ENCODE results near the gene SLC22A23.

SLC22A23 gene

DNA sequence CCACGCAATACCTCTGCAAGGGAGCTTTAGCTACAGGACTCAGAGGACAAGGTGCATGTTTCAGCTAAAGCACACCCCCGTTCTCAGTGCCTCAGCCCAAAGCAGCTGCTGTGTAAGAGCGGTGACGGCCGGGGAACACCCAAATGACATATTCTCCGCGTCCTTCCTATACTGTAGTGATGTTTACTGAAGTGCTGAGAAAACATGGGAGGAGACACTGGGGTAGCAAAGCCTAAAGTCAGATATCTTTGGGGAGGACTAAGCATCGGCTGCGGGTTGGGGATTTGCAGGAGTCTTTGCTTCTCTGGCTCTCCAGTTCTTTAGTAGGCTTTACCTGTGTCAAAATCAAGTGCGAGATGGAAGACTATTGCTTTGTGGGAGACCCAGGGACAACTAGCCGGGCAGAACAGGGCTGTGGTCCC lies 1.7 kb downstream of the SLC22A23 start:
- no peak overlapping the region for H3K4me3 Mint-ChIP-seq
- peaks cover 9% of the 10 kb centered on the region for H3K4me1 Mint-ChIP-seq
- DNase-seq (peak; percentile 19 to 37), ATAC-seq (peak; percentile 49)
- peaks cover 28% of the 10 kb centered on the region for H3K27me3 Mint-ChIP-seq
- H3K27ac Mint-ChIP-seq: no peak overlapping the region
- H3K9me3 Mint-ChIP-seq: no peaks in the 10 kb centered on the region

DNA sequence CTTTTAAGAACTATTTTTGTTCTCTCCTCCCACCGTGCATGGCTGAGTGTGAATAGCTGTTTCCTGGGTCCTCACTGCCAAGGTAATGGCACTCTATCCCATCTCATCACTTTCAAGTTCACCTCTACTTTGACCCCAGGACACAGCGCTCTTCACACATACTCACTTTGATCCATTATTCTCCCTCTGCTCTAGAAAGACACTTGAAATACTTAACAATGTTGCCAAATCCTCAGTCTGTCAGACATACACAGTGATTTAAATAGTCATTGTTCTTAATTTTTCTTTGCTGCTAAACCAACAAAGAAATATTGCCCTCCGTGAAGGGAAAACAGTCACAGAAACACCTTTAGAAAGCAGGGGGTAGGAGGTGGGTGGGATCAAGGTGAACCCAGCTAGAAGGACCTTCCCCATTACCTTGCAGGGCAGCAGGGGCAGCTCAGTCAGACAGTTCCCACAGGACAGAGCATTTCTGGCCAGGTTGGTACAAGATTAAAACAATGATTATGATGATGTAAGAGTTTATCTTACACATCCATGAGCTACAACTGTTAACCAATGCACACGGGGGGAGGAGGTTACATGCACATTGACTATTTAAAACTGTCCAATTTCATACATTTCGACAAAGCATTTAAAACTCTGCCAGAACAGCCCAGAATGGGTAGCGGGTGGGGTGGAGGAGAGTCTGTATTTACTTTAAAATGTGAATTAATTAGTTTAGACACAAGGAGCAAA lies 2.4 kb downstream of the SLC22A23 start:
- DNase-seq (no peak), ATAC-seq (no peak)
- Mint-ChIP-seq H3K27ac (no peak overlapping the region), H3K9me3 (no peaks in the 10 kb centered on the region), H3K4me1 (peaks cover 14% of the 10 kb centered on the region), H3K4me3 (no peak overlapping the region), H3K27me3 (peaks cover 22% of the 10 kb centered on the region)

DNA sequence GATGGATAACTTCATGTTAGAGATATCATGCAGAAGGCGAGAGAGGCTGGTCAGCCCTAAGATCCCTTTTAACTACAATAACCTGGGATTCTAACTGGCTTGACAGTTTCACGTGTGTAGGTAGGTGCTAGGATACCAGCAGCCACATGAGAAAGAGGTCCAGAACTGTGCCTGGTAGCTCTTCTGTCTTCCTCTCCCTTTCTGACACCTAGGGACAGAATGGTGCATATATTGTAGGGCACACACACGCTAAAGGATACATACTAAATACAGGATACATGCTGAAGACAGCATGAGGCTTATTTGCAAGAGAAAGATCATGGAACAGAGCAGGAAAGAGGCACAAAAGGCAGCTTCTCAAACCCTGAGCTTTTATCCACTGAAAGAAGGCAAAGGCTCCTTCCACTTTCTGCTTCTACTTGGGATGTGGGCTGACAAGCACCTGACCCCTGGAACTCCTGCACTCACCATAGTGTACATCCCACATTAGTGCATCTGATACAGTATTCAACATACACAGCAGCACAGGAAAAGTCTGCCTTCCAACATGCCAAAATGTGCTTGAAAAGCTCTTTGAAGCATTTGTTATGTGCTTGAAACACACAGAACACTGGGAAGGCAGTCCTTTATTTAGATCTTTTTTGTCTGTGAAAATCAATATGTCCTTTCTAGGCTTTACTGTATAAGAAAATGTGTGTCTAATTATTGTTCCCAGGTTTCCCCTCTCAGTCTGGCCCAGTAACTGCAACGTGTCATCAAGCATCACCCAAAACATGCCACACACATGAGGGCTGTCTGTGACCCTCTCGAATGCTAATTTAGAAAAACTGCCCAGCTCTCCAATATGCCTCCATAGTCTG lies 3.2 kb downstream of the SLC22A23 start:
- DNase-seq (no peak), ATAC-seq (no peak)
- Mint-ChIP-seq H3K4me1 (peaks cover 22% of the 10 kb centered on the region), H3K27me3 (peaks cover 14% of the 10 kb centered on the region), H3K4me3 (no peak overlapping the region), H3K27ac (no peak overlapping the region), H3K9me3 (no peaks in the 10 kb centered on the region)

DNA sequence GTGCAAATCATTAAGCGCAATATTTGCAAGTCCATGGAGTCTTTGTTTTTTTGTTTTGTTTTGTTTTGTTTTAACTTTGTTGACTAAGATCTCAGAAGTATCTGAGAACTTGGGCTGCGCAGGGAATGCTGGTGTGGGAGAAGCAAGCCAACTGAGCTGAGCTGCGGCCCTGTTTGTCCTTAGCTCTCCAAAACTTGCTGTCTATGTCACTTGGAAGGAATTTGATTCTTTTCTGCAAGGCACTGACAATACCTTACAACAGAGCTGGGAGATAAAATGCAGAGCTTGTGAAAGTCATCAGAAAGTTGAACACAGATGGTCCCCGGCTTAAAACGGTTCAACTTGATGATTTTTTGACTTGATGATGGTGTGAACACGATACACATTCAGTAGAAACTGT lies 5.4 kb downstream of the SLC22A23 start:
- no peak overlapping the region for H3K4me3 Mint-ChIP-seq
- H3K27me3 Mint-ChIP-seq: no peaks in the 10 kb centered on the region
- H3K4me1 Mint-ChIP-seq: peaks cover 15% of the 10 kb centered on the region
- no peaks in the 10 kb centered on the region for H3K9me3 Mint-ChIP-seq
- no peak overlapping the region for H3K27ac Mint-ChIP-seq
- no peak for ATAC-seq
- no peak for DNase-seq

DNA sequence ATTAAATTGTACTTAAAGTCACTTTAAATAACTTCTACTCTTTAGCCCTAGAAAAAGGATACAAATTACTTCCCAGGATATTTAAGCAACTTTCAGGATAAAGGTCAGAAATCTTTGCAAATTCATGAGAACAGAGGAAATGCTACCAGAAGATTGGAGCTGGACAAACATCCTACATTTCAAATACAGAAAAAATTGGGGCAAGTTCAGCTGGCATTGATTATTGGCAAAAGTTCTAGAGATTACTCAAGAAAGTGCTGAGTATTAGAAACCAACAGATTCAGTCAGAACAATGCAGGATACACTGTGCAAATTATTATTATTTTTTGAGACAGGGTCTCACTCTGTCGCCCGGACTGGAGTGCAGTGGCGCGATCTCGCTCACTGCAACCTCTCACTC lies 6.0 kb downstream of the SLC22A23 start:
- no peaks in the 10 kb centered on the region for H3K9me3 Mint-ChIP-seq
- H3K27ac Mint-ChIP-seq: no peak overlapping the region
- DNase-seq: no peak
- no peak overlapping the region for H3K4me3 Mint-ChIP-seq
- ATAC-seq: no peak
- H3K4me1 Mint-ChIP-seq: peaks cover 15% of the 10 kb centered on the region
- H3K27me3 Mint-ChIP-seq: no peaks in the 10 kb centered on the region

DNA sequence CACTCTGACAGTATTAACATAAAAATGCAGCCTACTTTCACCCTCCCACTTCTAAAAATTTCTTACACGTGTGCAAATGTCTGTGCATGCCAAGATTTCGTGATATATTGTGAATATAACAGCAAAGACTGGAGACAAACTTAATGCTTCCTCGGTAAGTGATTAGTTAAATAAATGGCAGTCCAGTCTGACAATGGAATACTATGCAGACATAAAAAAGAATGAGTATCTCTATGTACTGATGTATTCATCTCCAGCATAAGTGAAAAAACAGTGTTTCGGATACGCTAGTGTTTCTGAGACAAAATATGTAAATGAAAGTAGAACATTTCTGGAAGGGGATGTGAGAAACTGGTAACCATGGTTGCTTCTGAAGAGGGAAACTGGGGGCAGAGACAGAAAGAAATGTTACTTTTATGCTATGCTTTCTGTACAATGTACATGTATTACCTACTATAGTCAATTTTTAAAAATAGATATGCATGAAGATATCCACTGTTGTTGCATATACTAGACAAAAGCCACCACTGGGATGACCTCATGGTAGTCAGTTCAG lies 7.0 kb downstream of the SLC22A23 start:
- no peak overlapping the region for H3K27ac Mint-ChIP-seq
- no peak overlapping the region for H3K4me3 Mint-ChIP-seq

DNA sequence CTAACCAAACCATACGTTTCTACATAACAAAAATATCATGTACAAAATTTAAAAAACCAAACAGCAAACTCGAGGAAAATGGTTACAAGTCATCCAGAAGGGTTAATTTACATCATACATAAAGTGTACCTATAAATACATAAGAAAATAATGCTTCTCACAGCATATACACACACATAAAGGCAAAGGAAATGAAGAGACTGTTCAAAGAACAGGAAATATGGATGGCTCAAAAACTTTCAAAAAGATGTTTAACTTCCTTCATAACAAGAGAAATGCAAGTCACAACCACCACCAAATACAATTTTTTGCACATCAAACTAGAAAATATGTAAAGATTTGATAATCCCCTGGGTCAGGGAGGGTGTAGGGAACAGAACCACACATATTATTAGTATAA lies 7.5 kb downstream of the SLC22A23 start:
- H3K27ac Mint-ChIP-seq: peak overlapping the region in 1 of 2 donors; percentile 42
- H3K4me1 Mint-ChIP-seq: peaks cover 15% of the 10 kb centered on the region
- no peak for ATAC-seq
- DNase-seq: no peak
- H3K9me3 Mint-ChIP-seq: no peaks in the 10 kb centered on the region
- H3K27me3 Mint-ChIP-seq: no peaks in the 10 kb centered on the region
- H3K4me3 Mint-ChIP-seq: no peak overlapping the region

More for the DNA sequence above, 7.0 kb downstream of the SLC22A23 start:
- no peak for DNase-seq
- Mint-ChIP-seq H3K9me3 (no peaks in the 10 kb centered on the region), H3K27me3 (no peaks in the 10 kb centered on the region), H3K4me1 (peaks cover 15% of the 10 kb centered on the region)
- no peak for ATAC-seq

DNA sequence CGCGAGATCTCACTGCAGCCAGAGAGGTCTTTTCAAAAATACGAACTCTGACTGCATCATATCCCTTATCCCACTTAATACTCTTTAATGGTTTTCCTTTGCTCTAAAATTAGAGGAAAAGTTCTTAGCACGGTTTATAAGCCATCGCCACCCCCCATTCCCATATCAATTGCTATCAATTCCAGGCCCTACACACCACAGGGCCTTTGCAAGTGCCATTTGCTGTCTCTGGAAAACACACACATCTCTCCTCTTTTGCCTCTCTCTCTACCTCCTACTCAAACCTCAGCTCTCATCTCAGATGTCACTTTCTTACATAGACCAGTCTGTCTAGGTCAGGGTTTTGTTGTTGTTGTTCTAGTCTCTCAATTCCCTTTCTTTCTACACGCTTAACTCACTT lies 9.8 kb downstream of the SLC22A23 start:
- DNase-seq (no peak), ATAC-seq (no peak)
- Mint-ChIP-seq H3K27ac (no peak overlapping the region), H3K4me3 (no peak overlapping the region), H3K27me3 (no peaks in the 10 kb centered on the region), H3K9me3 (no peaks in the 10 kb centered on the region), H3K4me1 (peaks cover 15% of the 10 kb centered on the region)

DNA sequence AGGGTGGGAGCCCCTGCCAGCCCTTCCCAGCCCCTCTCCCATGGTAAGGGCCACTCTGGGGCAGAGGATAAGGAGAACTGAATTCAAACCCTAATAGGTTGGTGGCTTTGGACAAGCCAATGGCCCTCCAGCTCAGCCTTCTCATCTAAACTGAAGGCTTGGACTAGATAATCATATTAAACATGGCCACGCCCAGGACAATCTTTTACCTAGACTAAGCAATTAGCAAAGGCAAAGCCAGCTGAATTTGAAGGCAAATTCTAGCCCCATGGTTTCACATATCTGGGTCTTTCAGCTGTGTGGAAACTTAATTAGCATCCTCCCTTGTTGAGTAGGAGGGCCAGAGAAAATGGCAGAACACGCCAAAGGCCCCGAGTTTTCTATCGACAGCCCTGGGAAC lies 10.7 kb downstream of the SLC22A23 start:
- no peak overlapping the region for H3K27ac Mint-ChIP-seq

DNA sequence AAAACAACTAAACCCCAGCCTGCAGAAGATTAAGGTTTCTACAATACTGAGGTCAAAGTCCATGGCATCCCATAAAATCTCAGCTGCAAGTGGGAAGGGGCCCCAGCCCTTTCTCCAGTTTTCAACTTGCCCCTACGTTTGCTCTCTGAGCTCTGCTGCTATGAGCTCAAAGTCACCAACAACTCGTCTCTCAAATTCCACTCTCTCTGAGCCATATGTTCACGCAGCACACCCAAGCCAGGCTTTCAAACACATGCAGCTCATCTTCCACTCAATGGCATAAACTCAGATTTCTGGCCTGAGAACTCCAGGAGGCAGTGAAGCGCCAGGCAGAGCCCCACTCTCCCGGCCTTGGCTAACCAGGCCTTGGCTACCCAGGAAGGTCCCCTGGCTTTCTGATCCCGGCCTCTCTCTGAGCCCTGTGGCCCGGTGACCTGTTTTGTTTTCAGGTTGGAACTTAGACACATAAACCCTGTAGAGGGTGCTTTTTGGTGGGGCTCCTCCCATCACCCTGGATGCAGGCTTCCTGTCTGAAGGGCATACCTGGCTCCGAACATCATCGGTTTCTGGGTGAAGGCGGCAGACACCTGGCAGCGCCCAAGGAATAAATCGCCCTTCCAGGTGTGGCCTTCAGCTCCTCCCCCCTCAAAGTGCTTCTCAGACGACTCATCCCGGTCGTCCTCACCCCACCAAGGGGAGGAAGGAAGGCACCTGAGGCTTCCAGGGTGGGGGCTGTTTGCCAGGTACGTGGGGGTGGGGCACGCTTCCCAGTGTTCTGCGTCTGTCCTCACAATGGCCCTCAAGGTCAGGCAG lies 12.4 kb downstream of the SLC22A23 start:
- peaks cover 11% of the 10 kb centered on the region for H3K4me1 Mint-ChIP-seq
- H3K9me3 Mint-ChIP-seq: no peaks in the 10 kb centered on the region
- no peaks in the 10 kb centered on the region for H3K27me3 Mint-ChIP-seq
- ATAC-seq (no peak), DNase-seq (no peak)
- H3K4me3 Mint-ChIP-seq: no peak overlapping the region
- peak overlapping the region in 1 of 2 donors; percentile 67 for H3K27ac Mint-ChIP-seq

More for the DNA sequence above, 10.7 kb downstream of the SLC22A23 start:
- no peak overlapping the region for H3K4me3 Mint-ChIP-seq
- H3K9me3 Mint-ChIP-seq: no peaks in the 10 kb centered on the region
- ATAC-seq: no peak
- no peaks in the 10 kb centered on the region for H3K27me3 Mint-ChIP-seq
- DNase-seq: no peak
- H3K4me1 Mint-ChIP-seq: peaks cover 15% of the 10 kb centered on the region

DNA sequence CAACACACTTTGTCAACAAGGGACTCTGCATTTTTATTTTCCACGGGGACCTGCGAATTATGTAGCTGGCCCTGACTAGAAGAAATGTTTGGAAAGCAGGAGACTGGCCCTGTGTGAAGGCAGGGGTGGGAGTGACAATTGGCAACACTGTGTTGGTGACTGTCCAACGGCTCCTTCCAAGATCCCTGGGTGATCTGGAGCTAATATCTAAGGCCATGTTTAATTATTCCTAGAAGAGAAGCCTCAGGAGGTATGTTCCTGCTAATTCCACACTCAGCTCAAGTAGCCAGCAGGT lies 13.7 kb downstream of the SLC22A23 start:
- H3K4me1 Mint-ChIP-seq: no peaks in the 10 kb centered on the region
- no peaks in the 10 kb centered on the region for H3K27me3 Mint-ChIP-seq
- ATAC-seq: no peak
- DNase-seq: no peak
- no peak overlapping the region for H3K4me3 Mint-ChIP-seq
- H3K27ac Mint-ChIP-seq: peak overlapping the region in 1 of 2 donors; percentile 48
- no peaks in the 10 kb centered on the region for H3K9me3 Mint-ChIP-seq

DNA sequence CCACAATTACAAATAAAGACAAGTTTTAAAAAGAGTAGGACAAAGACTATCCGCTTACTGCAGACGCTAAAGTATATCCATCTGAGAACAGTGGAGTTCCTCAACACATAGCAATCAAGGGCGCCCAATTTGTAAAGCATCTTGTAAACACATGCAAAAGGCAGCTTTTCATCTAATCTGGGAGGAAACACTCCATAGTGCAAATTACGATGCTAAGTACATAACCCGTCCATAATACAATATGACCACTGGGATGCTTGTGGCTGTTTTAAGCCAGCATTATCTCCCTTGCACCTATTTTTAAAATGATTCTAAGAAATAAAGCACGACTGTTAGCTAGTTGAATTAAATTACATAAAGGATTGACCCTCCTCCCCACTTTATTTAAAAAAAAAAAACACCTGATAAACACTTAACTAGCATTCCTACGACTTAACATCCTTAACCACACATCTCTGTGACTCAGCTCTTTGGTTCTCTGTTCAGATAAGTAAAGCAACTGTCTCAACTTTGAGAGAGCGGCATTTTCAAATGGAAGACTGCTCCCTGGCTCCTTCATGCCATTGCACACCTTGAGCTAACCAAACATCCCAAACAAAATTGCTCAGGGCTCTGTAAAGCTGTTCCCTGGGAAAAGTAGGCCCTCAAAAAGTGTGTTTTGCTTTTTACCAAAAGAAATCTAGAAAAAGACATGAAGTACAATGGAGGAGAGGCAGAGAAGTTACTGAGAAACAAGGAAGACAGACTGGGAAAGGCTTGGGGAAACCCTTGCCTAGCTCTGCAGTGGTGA lies 14.2 kb downstream of the SLC22A23 start:
- DNase-seq (no peak), ATAC-seq (no peak)
- Mint-ChIP-seq H3K4me3 (no peak overlapping the region), H3K4me1 (no peaks in the 10 kb centered on the region), H3K9me3 (no peaks in the 10 kb centered on the region), H3K27ac (peak overlapping the region in 1 of 2 donors; percentile 48), H3K27me3 (no peaks in the 10 kb centered on the region)

DNA sequence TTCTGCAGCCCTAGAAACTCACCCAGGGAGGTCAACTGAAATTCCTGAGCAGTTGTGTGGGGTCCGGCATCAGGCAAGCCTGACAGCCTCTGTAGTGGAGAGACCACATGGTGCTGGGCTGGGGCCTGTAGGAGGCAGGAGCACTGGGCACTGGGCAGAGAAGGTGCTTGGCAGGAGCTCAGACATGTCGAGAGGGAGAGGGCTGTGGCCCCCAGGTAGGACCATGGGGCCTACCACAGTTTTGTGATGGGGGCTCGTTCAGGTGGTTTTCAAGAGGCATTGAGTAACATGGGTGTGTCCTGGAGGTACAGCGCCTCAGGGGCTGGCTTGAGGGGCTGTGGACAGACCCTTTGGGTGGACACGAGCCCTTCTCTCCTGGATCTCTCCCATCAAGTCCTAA lies 15.9 kb downstream of the SLC22A23 start:
- Mint-ChIP-seq H3K27me3 (no peaks in the 10 kb centered on the region), H3K27ac (no peak overlapping the region), H3K4me3 (no peak overlapping the region), H3K9me3 (no peaks in the 10 kb centered on the region), H3K4me1 (no peaks in the 10 kb centered on the region)
- DNase-seq: no peak
- no peak for ATAC-seq

DNA sequence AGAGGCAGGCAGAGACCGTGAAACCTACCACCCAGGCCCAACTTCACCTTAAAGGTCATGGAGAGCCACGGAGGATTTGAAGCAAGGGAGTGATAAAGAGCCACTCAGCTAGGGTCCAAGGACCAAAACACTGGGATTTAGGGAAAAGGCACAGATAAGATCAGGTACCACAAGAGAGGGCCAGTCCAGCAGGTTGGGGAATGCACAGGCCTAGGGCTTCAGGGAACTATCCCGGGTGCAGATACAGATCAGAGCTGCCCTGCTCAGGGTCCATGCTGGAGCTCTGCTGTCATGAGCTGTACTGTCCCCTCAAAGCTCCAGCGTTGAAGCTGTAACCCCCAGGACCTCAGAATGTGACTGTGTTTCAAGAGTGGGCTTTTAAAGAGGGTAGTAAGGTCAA lies 16.9 kb downstream of the SLC22A23 start:
- no peaks in the 10 kb centered on the region for H3K4me1 Mint-ChIP-seq
- H3K27ac Mint-ChIP-seq: peak overlapping the region in 1 of 2 donors; percentile 86
- H3K27me3 Mint-ChIP-seq: peaks cover 7% of the 10 kb centered on the region
- DNase-seq (no peak), ATAC-seq (no peak)
- no peak overlapping the region for H3K4me3 Mint-ChIP-seq
- H3K9me3 Mint-ChIP-seq: no peaks in the 10 kb centered on the region
